NOMO-1 treated with DMSO at 0.1 percent for 48 hours (cell line): ENCODE data around the gene RFC2.

Experiments used
- DNase-seq: peaks from one replicate; lab custom pipeline; 2025; ENCODE audit not compliant: unreplicated experiment; lab: John Stamatoyannopoulos, UW

RFC2 gene

DNA sequence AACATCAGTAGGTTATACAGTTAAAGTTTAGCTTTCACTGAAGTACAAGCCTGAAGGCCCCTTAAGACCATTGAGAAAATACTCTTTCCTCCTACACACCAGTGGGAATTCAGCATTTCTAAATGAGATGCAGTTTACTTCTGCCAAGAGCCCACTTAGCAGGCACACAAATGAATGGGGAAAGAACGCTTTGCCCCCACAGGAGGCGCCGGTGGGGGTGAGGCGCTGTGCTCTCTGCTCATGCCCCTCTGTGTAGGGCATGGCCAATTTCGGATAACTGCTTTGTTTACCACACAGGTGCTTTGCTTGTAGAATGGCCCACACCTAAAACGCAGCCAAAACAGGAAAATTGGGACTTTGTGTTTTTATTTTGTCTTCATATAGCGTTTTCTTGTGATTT is 60.3 kb downstream of the RFC2 start:
- DNase-seq = no peak

DNA sequence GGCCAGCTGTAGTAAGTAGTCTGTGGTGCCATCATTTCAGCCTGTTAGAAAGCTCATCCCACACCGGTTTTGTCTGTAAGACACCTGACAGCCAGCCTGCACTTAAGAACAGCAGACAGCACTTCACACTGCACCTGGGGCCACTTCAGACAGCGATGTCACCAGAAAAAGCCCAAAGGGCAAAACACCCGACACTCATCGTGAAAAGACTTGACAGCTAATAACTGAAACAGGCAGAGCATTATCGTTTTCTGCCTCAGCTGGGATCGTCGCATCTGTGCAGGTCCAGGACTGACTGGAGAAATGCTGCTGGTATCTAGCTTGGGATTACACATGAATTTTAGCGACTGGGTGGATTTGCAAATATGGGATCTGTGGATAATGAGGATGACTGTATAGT is 61.1 kb downstream of the RFC2 start:
- DNase-seq = no peak

DNA sequence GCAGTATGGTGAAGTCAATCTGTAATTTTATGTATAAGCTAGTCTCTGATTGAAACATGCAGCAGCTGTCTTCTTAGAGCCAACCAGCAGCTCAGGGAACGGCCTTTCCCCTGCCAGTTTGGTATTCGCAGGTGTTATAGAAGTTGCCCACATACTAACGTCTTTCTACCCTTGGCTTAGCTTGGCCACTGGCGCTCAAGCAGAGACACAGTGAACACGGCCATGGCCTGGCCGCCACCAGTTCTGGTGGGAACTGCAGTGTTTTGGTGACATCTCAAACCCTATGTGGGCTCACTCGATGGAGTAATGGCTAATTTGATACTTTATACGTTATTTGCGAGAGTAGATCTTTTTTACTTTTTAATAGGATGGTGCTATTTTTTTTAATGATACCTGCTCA is 63.0 kb downstream of the RFC2 start:
- DNase-seq = no peak

DNA sequence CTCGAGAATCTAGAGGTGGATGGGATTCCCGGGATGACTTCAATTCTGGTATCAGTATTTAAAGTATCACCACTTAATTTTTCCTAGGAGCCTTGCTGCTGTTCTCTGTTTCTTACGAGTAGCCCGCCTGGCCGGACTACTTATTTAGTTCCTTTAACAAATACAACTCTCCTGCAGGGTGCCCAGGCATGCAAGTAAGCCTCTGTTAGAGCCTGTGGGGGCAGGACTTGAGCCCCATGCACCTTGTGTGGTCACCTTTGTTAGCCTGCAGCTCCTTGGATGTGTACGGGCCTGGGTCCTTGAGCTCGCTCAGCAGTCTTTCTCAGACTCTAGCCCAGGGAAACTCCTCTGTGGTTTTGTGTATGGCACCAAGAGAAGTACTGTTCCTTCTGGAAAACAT is 63.9 kb downstream of the RFC2 start:
- DNase-seq = no peak

DNA sequence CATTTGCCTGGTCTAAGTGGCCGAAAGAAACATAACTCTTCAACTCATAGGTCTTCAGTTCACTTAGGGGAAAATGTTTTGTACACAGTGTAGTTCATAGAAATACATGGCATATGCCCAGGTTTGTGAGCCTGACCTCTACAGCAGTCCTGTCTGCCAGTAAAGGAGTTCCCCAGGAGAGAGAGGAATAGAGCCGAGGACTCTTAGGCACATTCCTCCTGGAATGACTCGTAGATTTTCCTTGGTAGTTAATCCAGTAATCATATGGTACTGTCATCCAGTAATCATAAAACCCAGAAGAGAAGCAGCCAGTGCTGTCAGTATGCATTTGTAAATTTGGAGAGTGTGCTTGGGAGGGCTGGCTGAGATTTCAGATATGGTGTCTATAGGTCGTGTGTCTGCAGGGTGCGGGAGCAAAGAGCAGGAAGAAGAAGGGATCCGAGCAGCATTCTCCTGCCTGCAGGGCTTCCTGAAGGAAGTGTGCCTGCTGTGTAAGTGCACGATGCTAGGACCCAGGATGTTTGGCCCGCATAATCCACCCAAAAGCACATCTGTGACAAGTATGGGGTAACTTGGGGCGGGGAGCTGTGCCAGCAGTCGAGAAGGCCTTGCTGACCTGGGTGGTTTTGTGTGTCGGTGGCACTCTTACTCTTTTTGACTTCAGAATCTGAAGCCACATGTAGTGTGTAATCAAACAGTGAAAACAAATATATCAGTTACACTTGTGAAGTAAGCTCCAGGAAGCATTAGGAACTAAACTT is 66.1 kb downstream of the RFC2 start:
- no peak for DNase-seq

DNA sequence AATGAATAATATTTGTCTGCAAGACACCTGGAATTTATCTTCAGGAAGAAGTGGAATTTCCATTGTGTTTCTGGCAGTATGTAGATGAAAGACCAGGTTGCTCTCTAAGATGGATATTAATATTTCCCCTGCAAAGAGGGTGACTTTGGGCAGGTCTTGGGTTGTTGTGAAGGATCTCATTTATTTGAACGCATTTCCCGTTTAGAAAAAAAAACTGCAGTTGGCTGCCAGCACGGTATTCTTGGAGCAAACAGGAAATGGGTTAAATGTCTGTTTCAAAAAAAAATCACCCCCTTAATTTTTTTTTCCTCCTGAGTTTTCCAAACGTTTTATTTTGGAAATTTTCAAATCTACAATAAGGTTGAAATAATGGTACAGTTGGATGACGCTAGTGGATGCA is 68.6 kb downstream of the RFC2 start:
- DNase-seq = no peak

DNA sequence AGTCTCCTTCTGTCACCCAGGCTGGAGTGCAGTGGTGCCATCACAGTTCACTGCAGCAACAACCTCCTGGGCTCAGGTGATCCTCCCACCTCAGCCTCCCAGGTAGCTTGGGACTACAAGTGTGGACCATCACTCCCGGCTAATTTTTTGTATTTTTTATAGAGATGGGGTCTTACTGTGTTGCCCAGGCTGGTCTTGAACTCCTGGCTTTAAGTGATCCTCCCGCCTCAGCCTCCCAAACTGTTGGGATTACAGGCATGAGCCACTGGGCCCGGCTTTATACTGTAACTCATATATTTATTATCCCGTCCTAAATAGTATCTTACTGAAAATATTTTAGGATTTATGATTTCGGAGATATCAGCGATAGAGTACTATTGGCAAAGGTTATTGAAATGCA is 69.2 kb downstream of the RFC2 start:
- DNase-seq = no peak

DNA sequence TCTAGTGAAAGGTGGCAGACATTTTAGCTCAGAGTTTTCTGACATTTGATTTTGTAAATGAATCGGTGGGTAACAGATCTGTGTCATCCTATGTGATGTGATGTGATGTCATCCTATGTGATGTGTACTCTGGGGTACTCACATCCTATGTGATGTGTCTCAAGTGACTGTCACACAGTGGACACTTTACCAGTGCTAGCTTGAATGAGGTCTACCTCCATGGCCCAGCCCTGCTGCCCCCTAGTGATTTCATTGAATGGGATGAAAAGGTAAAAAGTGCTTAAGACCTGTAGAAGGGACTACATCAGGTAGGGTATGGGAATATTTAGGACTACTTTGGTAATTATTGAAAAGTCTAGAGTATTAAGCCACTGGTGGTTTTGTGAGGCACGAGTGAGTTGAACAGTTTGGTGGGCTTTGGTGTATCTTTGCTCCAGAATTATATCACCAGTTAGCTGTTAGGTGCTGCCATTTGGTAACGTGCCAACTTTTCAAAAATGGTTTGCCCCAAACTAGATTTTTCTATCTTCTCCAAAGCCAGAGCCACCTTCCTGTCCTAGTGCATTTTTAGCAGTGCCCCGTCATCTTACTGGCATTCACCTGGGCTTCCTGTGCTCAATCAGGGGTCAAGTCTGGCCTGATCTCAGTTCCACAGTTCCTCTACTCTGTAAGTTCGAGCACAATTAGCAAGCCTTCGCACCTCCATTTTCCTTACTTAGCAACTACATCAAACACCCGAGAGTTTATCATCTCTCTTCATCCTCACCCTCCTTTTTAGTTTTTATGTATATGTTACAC is 70.3 kb downstream of the RFC2 start:
- no peak for DNase-seq

DNA sequence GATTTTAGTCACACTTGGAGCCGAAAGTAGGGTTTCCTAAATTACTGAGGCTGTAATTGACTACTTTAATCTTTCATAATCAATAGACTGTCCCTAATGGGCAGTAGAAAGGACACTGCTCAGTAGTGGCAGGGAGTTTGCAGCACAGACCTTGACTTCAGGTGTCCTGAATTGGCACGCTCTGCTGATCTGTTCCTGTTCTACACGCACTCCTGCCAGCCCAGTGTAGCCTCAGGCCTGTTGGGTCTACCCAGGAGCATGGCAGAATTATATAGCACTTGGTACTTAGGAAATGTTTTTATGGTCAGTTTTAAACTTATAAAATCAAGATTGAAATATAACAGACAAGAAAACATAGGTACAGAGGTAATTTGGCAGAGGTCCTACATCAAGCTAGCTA is 71.1 kb downstream of the RFC2 start:
- no peak for DNase-seq

DNA sequence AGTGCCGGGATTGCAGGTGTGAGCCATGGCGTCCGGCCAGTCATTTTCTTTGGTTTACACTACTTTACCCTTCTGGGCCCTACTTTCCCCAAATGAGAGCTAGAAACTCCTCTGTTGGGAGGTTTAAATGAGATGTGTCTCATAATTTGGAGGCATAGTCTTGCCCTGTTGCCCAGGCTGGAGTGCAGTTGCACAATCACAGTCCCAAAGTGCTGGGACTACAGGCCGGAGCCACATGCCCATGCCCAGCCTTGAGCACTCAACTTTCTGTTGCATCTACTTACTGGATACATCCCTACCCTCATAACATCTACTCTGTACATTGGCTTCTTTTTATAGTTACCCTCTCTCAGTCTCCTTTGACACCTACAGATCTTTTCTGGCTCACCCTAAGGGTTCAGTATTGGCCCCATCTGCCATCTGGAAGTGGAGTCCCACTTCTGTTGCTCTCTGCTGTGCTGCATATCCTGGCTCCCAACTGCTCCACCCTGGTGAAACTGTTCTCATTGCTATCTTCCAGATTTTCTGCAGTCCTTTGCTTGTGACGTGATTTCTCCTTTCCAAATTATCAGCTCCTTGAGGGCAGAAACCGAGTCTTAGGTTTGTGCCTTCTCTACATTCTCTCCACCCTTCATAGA is 71.6 kb downstream of the RFC2 start:
- no peak for DNase-seq

DNA sequence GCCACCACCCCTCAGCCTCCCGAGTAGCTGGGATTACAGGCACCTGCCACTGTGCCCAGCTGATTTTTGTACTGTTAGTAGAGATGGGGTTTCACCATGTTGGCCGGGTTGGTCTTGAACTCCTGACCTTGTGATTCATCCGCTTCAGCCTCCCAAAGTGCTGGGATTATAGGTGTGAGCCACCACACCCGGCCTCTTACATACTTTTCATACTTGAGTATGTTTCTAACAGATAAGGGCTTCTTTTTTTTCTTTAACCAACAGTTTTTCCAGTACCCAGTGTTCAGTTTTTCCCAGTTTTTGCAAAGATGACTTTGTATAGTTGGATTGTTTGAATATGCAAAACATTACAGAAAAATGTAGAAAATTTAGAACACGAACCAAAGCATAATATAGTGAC is 72.4 kb downstream of the RFC2 start:
- no peak for DNase-seq
